SK-N-SH treated with all-trans-retinoic acid at 6 μM for 48 hours (cell line): ENCODE data around the gene TCP10L.
"Not testable (repeated sequence)": the region's sequence is repeated elsewhere in the genome, so short reads cannot be mapped to it uniquely, and the experiment has no call there.

ENCODE experiments used
- ATAC-seq: fragments of 200-7000 bp; cut with Tn5 transposase; 3 replicates; pipeline ENCODE4 v1.9.1; 2020; ENCODE audit warnings: mild to moderate bottlenecking, moderate library complexity
- ARNTL ChIP-seq: fragments of 450-650 bp; formaldehyde crosslinking; IDR thresholded peaks from 2 replicates; pipeline ENCODE4 v1.5.0; 2020; ENCODE audit warnings: low read depth, mild to moderate bottlenecking, moderate library complexity, borderline replicate concordance
- BACH2 ChIP-seq: fragments of 250-450 bp; sonication (Bioruptor Pico); IDR thresholded peaks from 2 replicates; pipeline ENCODE4 v1.9.0; 2021; ENCODE audit warnings: mild to moderate bottlenecking, borderline replicate concordance
- CREB5 ChIP-seq: fragments of 250-450 bp; sonication (Bioruptor Pico); IDR thresholded peaks from 2 replicates; pipeline ENCODE4 v1.5.1; 2020; ENCODE audit warnings: low read depth, mild to moderate bottlenecking, moderate library complexity
- CSDC2 ChIP-seq: fragments of 250-450 bp; sonication (Bioruptor Pico); IDR thresholded peaks from 2 replicates; pipeline ENCODE4 v1.5.0; 2020; ENCODE audit warnings: mild to moderate bottlenecking, moderate library complexity
- CSRNP3 ChIP-seq: fragments of 250-450 bp; sonication (Bioruptor Pico); IDR thresholded peaks from 2 replicates; pipeline ENCODE4 v1.5.1; 2021; ENCODE audit warnings: mild to moderate bottlenecking, moderate library complexity
- ESRRG ChIP-seq: fragments of 250-450 bp; sonication (Bioruptor Pico); IDR thresholded peaks from 2 replicates; pipeline ENCODE4 v1.6.1; 2021; ENCODE audit warnings: mild to moderate bottlenecking
- GLIS3 ChIP-seq: fragments of 250-450 bp; sonication (Bioruptor Pico); IDR thresholded peaks from 2 replicates; pipeline ENCODE4 v1.5.0; 2020; ENCODE audit warnings: mild to moderate bottlenecking, moderate library complexity
- ISL1 ChIP-seq: fragments of 250-450 bp; sonication (Bioruptor Pico); IDR thresholded peaks from 2 replicates; pipeline ENCODE4 v2.1.2; 2022; ENCODE audit warnings: mild to moderate bottlenecking, moderate library complexity
- OSR1 ChIP-seq: fragments of 250-450 bp; sonication (Bioruptor Pico); IDR thresholded peaks from 2 replicates; pipeline ENCODE4 v1.8.0; 2022; ENCODE audit warnings: moderate library complexity, mild to moderate bottlenecking, inconsistent platforms
- PATZ1 ChIP-seq: fragments of 250-450 bp; sonication (Bioruptor Pico); IDR thresholded peaks from 2 replicates; pipeline ENCODE4 v1.8.0; 2020; ENCODE audit warnings: mild to moderate bottlenecking, moderate library complexity, borderline replicate concordance
- POU6F1 ChIP-seq: fragments of 250-450 bp; sonication (Bioruptor Pico); IDR thresholded peaks from 2 replicates; pipeline ENCODE4 v1.8.0; 2021; ENCODE audit warnings: low read depth, mild to moderate bottlenecking, moderate library complexity, borderline replicate concordance
- PPARA ChIP-seq: fragments of 250-450 bp; sonication (Bioruptor Pico); IDR thresholded peaks from 2 replicates; pipeline ENCODE4 v1.5.0; 2020; ENCODE audit warnings: mild to moderate bottlenecking, borderline replicate concordance
- RARB ChIP-seq: fragments of 250-450 bp; sonication (Bioruptor Pico); IDR thresholded peaks from 2 replicates; pipeline ENCODE4 v1.8.0; 2021; ENCODE audit warnings: mild to moderate bottlenecking, moderate library complexity
- TSHZ2 ChIP-seq: fragments of 250-450 bp; sonication (Bioruptor Pico); IDR thresholded peaks from 2 replicates; pipeline ENCODE4 v1.5.0; 2020; ENCODE audit warnings: mild to moderate bottlenecking, moderate library complexity
- ZC3H10 ChIP-seq: fragments of 250-450 bp; sonication (Bioruptor Pico); IDR thresholded peaks from 2 replicates; pipeline ENCODE4 v1.5.1; 2021; ENCODE audit warnings: mild to moderate bottlenecking, moderate library complexity
- ZFP3 ChIP-seq: fragments of 250-450 bp; sonication (Bioruptor Pico); IDR thresholded peaks from 2 replicates; pipeline ENCODE4 v1.5.0; 2020; ENCODE audit warnings: mild to moderate bottlenecking, moderate library complexity
- ZFP30 ChIP-seq: fragments of 450-650 bp; formaldehyde crosslinking; IDR thresholded peaks from 2 replicates; pipeline ENCODE4 v1.5.0; 2022; ENCODE audit warnings: mild to moderate bottlenecking, moderate library complexity
- ZNF565 ChIP-seq: fragments of 450-650 bp; formaldehyde crosslinking; conservative IDR thresholded peaks from 2 replicates; pipeline ENCODE4 v1.5.0; 2020; ENCODE audit warnings: low read depth, mild to moderate bottlenecking, moderate library complexity
- ZNF8 ChIP-seq: fragments of 450-650 bp; formaldehyde crosslinking; IDR thresholded peaks from 2 replicates; pipeline ENCODE4 v1.5.0; 2020; ENCODE audit warnings: mild to moderate bottlenecking, moderate library complexity

TCP10L gene

GRCh38 chr21:32585042-32585710, at the start of gene TCP10L:
Gene TCP10L, minus strand, starts transcription at chr21:32585523. Its CDS starts 1,219 bp downstream, at chr21:32584304.
- ATAC-seq = no peak
- TF ChIP-seq PATZ1 (CRISPR knock-in tag) (no peak), ZNF565 (CRISPR knock-in tag) (no peak), ZC3H10 (CRISPR knock-in tag) (no peak), ZFP30 (no peak), CREB5 (CRISPR knock-in tag) (no peak), ZNF8 (CRISPR knock-in tag) (no peak), ESRRG (CRISPR knock-in tag) (no peak), ISL1 (CRISPR knock-in tag) (no peak), ARNTL (no peak), POU6F1 (no peak), TSHZ2 (CRISPR knock-in tag) (no peak), PPARA (CRISPR knock-in tag) (no peak), GLIS3 (CRISPR knock-in tag) (no peak), CSDC2 (no peak), BACH2 (no peak), RARB (CRISPR knock-in tag) (no peak), ZFP3 (CRISPR knock-in tag) (no peak), CSRNP3 (CRISPR knock-in tag) (no peak), OSR1 (CRISPR knock-in tag) (no peak)

GRCh38 chr21:32626621-32627196, 41.4 kb upstream of the TCP10L start:
- no peak for ATAC-seq
- TF ChIP-seq ZNF8 (CRISPR knock-in tag) (peak; percentile 95), ZFP30 (no peak), TSHZ2 (CRISPR knock-in tag) (no peak), ESRRG (CRISPR knock-in tag) (no peak), ZC3H10 (CRISPR knock-in tag) (no peak)

GRCh38 chr21:32618218-32618617, 32.9 kb upstream of the TCP10L start:
- ATAC-seq = not testable (repeated sequence)
